HG02970 (cell line): Measurements from ENCODE around the gene UTP18.
"Not testable (repeated sequence)": the region's sequence is repeated elsewhere in the genome, so short reads cannot be mapped to it uniquely, and the experiment has no call there.

Source experiments
- ATAC-seq: cut with Tn5 transposase; IDR thresholded peaks from one replicate; pipeline ENCODE4 v1.9.1; 2021; ENCODE audit warnings: mild to moderate bottlenecking, moderate library complexity, moderate number of reproducible peaks; ENCODE audit not compliant: unreplicated experiment, low FRiP score

The UTP18 gene

GRCh38 chr17:51325471-51325870, 65.1 kb downstream of the UTP18 start:
- no peak for ATAC-seq

GRCh38 chr17:51330861-51331503, 70.6 kb downstream of the UTP18 start:
- not testable (repeated sequence) for ATAC-seq

- ATAC-seq, result no peak
These were observed 74.8 kb downstream of the UTP18 start for GRCh38 chr17:51335006-51335590.

GRCh38 chr17:51335883-51336822, 75.8 kb downstream of the UTP18 start:
- ATAC-seq, result no peak

- no peak for ATAC-seq
These were observed 81.1 kb downstream of the UTP18 start for GRCh38 chr17:51341457-51341856.

- ATAC-seq, result no peak
These were observed 81.9 kb downstream of the UTP18 start for GRCh38 chr17:51342257-51342656.

GRCh38 chr17:51344532-51344931, 84.2 kb downstream of the UTP18 start:
- no peak for ATAC-seq

GRCh38 chr17:51346218-51346982, 86.1 kb downstream of the UTP18 start:
- no peak for ATAC-seq
